HG02970 (cell line): ENCODE results near the gene RPEL1.
"Not testable (repeated sequence)": the region's sequence is repeated elsewhere in the genome, so short reads cannot be mapped to it uniquely, and the experiment has no call there.

ENCODE experiments used
- ATAC-seq: cut with Tn5 transposase; IDR thresholded peaks from one replicate; pipeline ENCODE4 v1.9.1; 2021; ENCODE audit warnings: mild to moderate bottlenecking, moderate library complexity, moderate number of reproducible peaks; ENCODE audit not compliant: unreplicated experiment, low FRiP score

Gene RPEL1

GRCh38 chr10:103245587-103245986 lies at the start of gene RPEL1:
Gene RPEL1, plus strand, starts transcription at chr10:103245887. Its CDS starts 110 bp downstream, at chr10:103245997.
- not testable (repeated sequence) for ATAC-seq

DNA sequence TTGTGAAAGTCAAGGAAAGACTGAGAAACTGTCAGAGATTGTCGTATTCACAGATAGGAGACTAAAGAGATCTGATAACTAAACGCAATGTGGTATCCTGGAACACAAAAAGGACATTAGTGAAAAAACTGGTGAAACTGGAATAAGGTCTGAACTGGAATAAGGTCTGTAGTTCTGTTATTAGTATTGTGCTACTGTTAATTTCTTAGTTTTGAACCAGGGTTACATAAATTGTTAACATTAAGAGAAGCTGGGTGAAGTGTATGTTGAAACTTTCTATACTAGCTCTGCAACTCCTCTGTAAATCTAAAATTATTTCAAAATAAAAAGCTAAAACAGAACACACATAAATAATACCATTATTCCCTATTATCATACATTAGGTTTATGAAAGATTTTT lies 49.2 kb upstream of the RPEL1 start:
- ATAC-seq: no peak

- ATAC-seq: no peak
These were observed 48.5 kb upstream of the RPEL1 start for GRCh38 chr10:103197174-103197573.

DNA sequence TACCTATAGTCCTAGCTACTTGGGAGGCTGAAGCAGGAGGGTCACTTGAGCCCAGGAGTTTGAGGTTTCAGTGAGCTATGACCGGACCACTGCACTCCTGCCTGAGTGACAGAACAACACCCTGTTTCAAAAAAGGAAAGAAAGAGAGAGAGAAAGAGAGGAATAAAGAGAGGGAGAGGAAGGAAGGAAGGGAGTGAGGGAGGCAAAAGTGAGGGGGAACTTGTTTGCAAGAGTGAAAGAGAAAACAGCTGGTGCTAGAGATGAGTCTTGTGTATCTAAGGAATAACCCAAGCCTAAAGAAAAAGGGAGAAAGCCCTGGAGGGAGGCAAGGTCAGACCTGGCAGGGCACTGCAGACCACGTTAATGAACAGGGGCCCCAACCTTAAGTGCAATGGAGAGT lies 47.8 kb upstream of the RPEL1 start:
- no peak for ATAC-seq

- no peak for ATAC-seq
These were observed 47.0 kb upstream of the RPEL1 start for GRCh38 chr10:103198648-103199047.

- ATAC-seq: no peak
These were observed 46.2 kb upstream of the RPEL1 start for GRCh38 chr10:103199488-103199887.

DNA sequence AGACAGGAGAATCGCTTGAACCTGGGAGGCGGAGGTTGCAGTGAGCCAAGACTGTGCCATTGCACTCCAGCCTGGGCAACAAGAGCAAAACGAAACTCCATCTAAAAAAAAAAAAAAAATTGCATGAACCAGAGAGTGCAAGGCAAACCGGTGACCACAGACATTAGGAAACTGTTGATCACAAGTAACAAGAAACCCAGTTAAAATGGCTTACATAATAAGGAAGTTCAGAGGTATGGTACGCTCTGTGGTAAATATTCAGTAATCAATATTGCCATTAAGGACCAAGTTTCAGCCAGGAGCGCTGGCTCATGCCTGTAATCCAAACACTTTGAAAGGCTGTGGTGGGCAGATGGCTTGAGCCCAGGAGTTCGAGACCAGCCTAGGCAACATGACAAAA lies 43.4 kb upstream of the RPEL1 start:
- no peak for ATAC-seq

DNA sequence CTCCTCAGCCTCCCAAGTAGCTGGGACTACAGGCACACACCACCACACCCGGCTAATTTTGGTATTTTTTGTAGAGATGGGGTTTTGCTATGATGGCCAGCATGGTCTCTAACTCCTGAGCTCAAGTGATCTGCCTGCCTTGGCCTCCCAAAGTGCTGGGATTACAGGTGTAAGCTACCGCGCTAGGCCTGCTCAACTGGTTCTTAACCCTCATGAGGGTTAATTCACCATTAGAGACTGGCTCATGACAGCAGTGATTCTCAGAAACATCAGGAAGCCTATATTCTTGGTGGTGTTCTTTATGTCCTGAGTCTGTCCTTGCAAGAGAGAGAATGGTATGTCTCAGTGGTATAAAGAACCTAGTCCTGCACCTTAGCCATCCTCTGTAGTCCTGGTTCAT lies 42.2 kb upstream of the RPEL1 start:
- ATAC-seq: no peak

DNA sequence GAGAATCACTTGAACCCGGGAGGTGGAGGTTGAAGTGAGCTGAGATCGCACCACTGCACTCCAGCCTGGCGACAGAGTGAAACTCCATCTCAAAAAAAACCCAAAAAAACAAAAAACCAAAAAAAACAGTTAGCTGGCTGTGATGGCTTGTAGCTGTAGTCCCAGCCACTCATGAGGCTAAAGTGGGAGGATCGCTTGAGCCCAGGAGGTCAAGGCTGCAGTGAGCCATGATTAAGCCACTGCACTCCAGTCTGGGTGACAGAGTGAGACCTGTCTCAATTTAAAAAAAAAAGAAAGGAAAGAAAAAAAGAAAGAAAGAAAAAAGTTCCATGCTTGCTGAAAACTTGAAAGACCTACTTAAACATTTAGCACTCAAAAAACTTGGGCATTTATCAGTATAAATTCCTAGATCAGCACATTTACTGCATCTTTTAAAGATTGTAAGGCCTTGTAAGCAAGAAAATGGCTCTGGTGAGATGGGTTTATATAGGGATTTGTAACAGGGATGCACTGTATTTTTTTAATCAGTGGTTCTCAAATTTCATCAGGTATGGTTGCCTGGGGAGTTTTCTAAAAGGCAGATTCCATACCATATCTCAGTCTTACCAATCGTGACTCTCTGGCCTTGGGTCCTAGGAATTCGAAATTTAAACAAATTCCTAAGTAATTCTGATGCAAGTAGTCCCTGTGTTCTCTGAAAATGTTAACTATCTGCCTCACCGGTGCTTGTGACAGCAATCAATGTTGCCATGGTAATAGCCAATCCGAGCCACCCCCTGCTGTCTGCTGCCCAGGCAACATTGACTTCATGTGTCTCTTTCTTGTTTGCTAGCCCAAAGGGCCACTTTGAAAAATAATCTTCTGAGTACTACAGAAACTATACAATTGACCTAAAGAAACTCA lies 41.1 kb upstream of the RPEL1 start:
- ATAC-seq: no peak

GRCh38 chr10:103205401-103205800 lies 40.3 kb upstream of the RPEL1 start:
- not testable (repeated sequence) for ATAC-seq

DNA sequence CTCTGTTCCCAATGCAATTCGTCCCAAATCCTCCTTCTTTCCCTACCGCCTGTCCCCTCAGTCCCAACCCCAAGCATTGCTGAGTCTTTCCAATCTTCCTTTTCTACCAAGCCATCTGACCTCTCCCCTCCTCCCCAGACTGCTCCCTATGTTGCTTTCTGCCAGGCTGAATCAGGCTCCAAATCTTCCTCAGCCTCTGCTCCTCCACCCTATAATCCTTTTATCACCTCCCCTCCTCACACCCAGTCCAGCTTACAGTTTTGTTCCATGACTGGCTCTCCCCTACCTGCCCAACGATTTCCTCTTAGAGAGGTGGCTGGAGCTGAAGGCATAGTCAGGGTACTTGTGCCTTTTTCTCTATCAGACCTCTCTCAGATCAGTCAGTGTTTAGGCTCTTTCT lies 39.0 kb upstream of the RPEL1 start:
- not testable (repeated sequence) for ATAC-seq

DNA sequence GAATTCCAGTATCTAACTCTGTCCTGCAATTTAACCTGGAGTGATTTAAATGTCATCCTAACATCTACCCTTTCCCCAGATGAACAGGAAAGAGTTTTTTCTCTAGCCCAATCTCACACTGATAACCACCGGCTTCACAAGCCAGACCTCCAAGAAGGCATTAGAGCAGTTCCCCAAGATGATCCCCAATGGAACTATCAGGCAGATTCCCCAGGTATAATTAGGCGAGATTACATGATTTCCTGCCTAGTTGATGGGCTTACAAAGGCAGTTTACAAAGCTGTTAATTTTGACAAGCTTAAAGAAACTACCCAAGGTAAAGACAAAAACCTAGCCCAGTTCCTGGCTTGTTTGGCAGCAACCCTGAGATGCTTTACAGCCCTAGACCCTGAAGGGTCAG lies 38.5 kb upstream of the RPEL1 start:
- ATAC-seq: no peak

DNA sequence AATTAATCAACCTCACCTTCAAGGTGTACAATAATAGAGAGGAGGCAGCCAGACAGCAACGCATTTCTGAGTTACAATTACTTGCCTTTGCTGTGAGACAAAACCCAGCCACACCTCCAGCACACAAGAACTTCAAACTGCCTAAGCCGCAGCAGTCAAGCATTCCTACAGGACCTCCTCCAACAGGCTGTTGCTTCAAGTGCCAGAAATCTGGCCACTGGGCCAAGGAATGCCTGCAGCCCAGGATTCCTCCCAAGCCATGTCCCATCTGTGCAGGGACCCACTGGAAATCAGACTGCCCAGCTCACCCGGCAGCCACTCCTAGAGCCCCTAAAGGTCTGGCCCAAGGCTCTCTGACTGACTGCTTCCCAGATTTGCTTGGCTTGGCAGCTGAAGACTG lies 38.0 kb upstream of the RPEL1 start:
- ATAC-seq: not testable (repeated sequence)

- ATAC-seq: not testable (repeated sequence)
These were observed 35.4 kb upstream of the RPEL1 start for GRCh38 chr10:103210262-103210661.

- ATAC-seq: no peak
These were observed 30.1 kb upstream of the RPEL1 start for GRCh38 chr10:103215601-103216000.

GRCh38 chr10:103216362-103216761 lies 29.3 kb upstream of the RPEL1 start:
- ATAC-seq: not testable (repeated sequence)

- no peak for ATAC-seq
These were observed 21.6 kb upstream of the RPEL1 start for GRCh38 chr10:103224133-103224532.

GRCh38 chr10:103224721-103225120 lies 21.0 kb upstream of the RPEL1 start:
- ATAC-seq: not testable (repeated sequence)

GRCh38 chr10:103225939-103226338 lies 19.7 kb upstream of the RPEL1 start:
- ATAC-seq: no peak

DNA sequence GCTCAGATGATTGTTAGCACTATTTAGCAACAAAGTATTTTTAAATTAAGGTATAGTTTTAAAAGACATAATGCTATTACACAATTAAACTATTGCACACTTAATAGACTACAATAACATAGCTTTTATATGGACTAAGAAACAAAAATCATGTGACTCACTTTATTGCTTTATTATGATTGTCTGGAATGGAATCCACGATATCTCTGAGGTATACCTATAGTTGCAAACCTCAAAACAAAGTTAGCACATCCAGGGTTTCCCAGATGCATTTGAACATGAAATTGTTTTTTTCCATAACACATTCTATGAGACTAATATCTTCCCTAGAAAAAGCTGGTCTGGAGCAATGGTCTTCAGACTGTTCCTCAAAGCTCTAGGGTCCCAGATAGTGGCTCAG lies 18.3 kb upstream of the RPEL1 start:
- no peak for ATAC-seq

DNA sequence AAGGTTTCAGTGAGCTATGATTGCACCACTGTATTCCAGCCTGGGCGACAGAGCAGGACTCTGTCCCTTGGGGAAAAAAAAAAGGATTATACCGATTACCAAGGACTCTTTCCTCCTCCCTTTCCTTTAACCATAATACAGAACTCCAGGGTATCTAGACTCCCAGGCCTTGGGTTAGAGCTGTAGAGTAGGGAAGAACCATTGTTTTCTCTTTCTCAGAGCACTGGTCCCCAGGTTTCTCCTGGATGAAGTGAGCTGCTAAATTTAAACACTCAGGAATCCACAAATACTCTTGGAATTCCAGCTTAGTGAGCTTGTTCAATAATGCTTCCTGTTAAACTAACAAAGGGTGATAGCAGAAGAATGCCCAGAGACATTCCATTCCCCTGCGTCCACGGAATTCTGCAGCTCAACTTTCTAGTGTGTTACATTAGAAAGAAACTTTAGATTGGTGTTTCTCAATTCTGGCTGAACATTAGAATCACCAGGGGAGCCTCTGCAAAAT lies 14.6 kb upstream of the RPEL1 start:
- no peak for ATAC-seq

- no peak for ATAC-seq
These were observed 13.5 kb upstream of the RPEL1 start for GRCh38 chr10:103232131-103232673.
